GM23338 (cell line): ENCODE data around the gene RAPGEFL1. TPM values are rescaled to one million over a fixed set of nuclear protein-coding genes. Genes with fewer than 3 reads are reported as not detected.

Source experiments
- CTCF ChIP-seq, 2 experiments: fragments of 200-600 bp in 1 of 2; sonication (generic) in 1 of 2; conservative IDR thresholded peaks; 2 replicates each; pipeline versions ENCODE4 v1.5.1 to v1.6.1; 2016 to 2017; ENCODE audit warnings: antibody characterized with exemption in 2 of 2, low read depth in 2 of 2, mild to moderate bottlenecking in 2 of 2, moderate library complexity in 1 of 2
- ETS1 ChIP-seq: IDR thresholded peaks from 2 replicates; pipeline ENCODE4 v1.6.1; 2016; ENCODE audit warnings: antibody characterized with exemption
- EZH2 ChIP-seq: fragments of 200-600 bp; sonication (generic); IDR thresholded peaks from one replicate; pipeline ENCODE4 v1.8.0; 2017; ENCODE audit warnings: antibody characterized with exemption, mild to moderate bottlenecking, low read depth; ENCODE audit not compliant: unreplicated experiment
- JUNB ChIP-seq: IDR thresholded peaks from one replicate; pipeline ENCODE4 v1.6.1; 2016; ENCODE audit warnings: antibody characterized with exemption; ENCODE audit not compliant: unreplicated experiment
- NANOG ChIP-seq: IDR thresholded peaks from 2 replicates; pipeline ENCODE4 v1.6.1; 2016; ENCODE audit warnings: antibody characterized with exemption, borderline replicate concordance
- POLR2AphosphoS5 ChIP-seq: IDR thresholded peaks from 2 replicates; pipeline ENCODE4 v1.6.1; 2016; ENCODE audit warnings: antibody characterized with exemption, low read depth
- REST ChIP-seq: IDR thresholded peaks from one replicate; pipeline ENCODE4 v1.6.1; 2018; ENCODE audit warnings: antibody characterized with exemption; ENCODE audit not compliant: unreplicated experiment
- ZNF462 ChIP-seq: fragments of 250-450 bp; sonication (Bioruptor Pico); IDR thresholded peaks from 2 replicates; pipeline ENCODE4 v1.5.0; 2020; ENCODE audit warnings: mild to moderate bottlenecking, moderate library complexity
- polyA plus RNA-seq: library from polyadenylated mRNA; unstranded; fragments of >200 nt; fragmentation: Nextera tagmentation; extraction: Ambion mirVana; gene quantifications from 2 replicates; pipeline ENCODE4 v1.2.1, GENCODE V29; 2016
- total RNA-seq: library from RNA; depleted of rRNA; stranded (reverse); fragments of >200 nt; shearing (Covaris generic); gene quantifications from 2 replicates; pipeline ENCODE4 v1.2.3, GENCODE V29; 2014

Gene RAPGEFL1
- total and polyA plus RNA-seq, 2 experiments from 2014 or later = 6.7 to 14.0 TPM

- TF ChIP-seq ZNF462 (CRISPR knock-in tag) (no peak), EZH2 (no peak), REST (no peak), ETS1 (no peak), POLR2AphosphoS5 (no peak), NANOG (no peak), JUNB (no peak), CTCF (conservative IDR thresholded peaks at IDR 0.05; ENCODE audit: low read depth in 2 of 2) (no peak)
Observed at GRCh38 chr17:40153603-40154236, 23.6 kb upstream of the RAPGEFL1 start (continued).
